T follicular helper cell (primary cell): ENCODE results near the gene MYO3B.

ENCODE experiments used
- DNase-seq: peaks from one replicate; pipeline ENCODE4 v3.0.0-alpha.2; 2020; ENCODE audit warnings: low read depth
- total RNA-seq, 2 experiments: gene quantifications; one replicate each; lab custom pipeline; 2026; lab: John Stamatoyannopoulos, UW

The MYO3B gene, protein sequence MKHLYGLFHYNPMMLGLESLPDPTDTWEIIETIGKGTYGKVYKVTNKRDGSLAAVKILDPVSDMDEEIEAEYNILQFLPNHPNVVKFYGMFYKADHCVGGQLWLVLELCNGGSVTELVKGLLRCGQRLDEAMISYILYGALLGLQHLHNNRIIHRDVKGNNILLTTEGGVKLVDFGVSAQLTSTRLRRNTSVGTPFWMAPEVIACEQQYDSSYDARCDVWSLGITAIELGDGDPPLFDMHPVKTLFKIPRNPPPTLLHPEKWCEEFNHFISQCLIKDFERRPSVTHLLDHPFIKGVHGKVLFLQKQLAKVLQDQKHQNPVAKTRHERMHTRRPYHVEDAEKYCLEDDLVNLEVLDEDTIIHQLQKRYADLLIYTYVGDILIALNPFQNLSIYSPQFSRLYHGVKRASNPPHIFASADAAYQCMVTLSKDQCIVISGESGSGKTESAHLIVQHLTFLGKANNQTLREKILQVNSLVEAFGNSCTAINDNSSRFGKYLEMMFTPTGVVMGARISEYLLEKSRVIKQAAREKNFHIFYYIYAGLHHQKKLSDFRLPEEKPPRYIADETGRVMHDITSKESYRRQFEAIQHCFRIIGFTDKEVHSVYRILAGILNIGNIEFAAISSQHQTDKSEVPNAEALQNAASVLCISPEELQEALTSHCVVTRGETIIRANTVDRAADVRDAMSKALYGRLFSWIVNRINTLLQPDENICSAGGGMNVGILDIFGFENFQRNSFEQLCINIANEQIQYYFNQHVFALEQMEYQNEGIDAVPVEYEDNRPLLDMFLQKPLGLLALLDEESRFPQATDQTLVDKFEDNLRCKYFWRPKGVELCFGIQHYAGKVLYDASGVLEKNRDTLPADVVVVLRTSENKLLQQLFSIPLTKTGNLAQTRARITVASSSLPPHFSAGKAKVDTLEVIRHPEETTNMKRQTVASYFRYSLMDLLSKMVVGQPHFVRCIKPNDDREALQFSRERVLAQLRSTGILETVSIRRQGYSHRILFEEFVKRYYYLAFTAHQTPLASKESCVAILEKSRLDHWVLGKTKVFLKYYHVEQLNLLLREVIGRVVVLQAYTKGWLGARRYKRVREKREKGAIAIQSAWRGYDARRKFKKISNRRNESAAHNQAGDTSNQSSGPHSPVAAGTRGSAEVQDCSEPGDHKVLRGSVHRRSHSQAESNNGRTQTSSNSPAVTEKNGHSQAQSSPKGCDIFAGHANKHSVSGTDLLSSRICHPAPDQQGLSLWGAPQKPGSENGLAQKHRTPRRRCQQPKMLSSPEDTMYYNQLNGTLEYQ (N-terminal part only)
- total RNA-seq, result 0 reads per million in 2 experiments

DNA sequence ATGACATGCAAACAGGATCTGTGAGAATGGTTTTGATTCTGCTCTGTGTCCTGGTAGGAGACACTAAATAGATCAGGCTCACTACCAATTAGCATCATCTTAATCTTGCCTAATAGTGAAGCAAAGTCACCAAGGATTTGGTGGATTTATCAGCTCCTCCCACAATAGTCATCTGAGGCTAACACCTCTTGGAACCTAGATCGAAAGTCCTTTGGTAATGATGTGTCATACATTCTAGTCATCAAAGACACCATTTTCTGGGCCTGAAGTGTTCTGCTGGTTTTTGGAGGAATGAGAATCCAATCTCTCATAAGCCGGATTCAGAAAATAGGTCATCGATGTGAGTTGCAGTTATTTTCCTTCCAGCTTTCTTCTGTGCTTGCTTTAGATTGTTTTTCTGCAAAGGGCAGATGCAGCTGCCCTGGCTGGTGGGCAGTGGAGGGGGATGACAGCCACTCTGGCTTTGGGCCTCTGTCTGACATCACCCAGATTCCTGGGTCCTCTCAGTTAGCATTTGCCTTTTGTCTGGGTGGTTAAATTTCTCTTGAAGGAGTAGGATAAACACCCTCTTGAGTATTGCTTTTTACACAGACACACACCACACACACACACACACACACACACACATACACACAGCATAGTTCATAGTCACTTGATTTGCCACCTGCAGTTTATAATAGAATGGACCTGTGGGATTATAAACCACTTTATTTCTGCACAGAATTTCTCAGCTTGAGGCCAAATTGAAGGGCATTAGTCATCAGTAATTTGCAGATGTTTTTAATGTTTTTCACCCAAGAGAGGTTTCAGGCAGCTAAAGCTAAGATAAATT is at the start of gene MYO3B:
TSS of gene MYO3B (plus strand) at position 198 of the 832 bp plus-strand sequence. CDS start at position 339, 141 bp downstream.
- DNase-seq, result no peak

DNA sequence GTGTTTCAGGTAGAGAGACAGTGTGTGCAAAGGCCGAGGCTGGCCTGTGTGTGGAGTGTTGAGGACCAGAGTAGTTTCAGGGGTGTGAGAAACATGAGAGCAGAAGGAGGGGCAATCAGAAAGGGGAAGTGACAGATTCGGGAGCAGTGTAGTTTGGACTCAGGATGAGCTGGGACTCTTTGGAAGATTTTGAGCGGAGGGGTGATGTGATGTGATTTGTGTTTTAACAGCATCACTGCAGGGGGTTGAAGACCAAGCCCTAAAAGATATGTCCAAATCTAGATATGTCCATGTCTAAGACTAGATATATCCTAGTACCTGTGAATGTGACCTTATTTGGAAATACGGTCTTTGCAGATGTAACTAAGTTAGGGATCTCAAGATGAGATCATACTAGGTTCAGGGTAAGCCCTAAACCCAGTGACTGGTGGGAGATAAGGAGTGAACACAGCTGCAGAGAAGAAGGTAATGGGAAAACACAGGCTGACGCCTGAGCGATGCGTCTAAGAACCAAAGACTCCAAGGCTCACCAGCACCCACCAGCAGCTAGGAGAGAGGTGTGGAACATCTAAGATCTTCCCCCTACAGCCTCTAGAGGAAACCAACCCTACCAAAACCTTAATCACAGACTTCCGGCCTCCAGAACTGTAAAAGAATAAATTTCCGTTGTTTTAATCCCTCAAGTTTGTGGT is 38.5 kb upstream of the MYO3B start:
- DNase-seq, result no peak

DNA sequence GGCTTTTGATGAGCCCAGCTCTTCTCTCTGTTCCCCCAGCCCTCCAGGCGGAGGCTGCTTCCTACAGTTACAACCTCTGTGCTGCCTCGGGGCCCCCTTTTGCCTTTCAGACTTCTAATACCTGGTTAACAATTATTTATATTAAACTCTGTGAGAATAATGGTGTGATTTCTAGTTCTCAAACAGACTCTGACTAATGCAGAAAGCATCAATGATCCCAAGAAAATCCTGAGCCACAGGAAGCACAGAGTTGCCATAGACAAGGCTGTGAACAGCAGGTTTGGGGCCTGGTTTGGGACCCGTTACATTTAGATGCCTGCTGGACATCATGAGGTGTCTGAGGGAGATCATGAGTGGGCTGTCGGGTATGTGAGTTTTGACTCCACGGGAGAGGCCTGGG is 37.4 kb upstream of the MYO3B start:
- DNase-seq, result no peak

DNA sequence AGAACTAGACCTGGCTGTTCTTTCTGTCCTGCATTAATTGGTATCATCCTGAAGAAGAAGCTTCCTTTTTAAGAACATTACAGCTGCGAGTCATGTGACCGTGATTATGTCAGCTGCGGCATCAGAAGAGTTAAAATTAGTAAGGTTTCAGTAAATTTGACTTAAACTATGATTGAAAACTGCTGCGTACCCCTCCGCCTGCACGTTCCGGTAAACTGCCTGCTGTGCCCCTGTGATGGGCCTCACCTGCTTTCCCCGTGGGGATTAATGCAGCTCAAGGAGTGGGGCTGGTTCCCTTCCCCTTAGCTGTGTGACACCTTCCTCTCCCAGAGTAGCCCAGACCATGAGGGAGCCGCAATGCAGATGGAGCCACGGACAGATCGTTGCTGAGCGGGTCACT is 36.1 kb upstream of the MYO3B start:
- no peak for DNase-seq

DNA sequence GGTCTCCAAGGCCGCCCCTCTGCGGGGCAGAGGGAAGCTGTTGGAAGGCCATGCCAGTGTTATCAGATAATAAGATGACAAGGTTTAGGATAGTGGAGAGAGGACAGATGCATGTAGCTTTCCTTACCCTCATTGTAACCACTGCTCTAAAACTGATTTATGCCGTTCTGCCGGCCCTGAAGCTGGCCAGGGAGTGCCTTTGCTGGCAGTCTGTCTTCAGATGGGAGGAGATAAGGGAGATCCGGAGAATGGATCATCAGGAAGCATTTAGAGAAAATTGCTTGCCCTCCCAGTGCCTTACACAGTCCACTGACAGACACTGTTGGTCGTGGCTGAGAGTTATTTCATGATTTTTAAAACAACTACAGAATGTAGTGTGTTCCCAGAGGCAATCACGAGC is 35.4 kb upstream of the MYO3B start:
- no peak for DNase-seq

DNA sequence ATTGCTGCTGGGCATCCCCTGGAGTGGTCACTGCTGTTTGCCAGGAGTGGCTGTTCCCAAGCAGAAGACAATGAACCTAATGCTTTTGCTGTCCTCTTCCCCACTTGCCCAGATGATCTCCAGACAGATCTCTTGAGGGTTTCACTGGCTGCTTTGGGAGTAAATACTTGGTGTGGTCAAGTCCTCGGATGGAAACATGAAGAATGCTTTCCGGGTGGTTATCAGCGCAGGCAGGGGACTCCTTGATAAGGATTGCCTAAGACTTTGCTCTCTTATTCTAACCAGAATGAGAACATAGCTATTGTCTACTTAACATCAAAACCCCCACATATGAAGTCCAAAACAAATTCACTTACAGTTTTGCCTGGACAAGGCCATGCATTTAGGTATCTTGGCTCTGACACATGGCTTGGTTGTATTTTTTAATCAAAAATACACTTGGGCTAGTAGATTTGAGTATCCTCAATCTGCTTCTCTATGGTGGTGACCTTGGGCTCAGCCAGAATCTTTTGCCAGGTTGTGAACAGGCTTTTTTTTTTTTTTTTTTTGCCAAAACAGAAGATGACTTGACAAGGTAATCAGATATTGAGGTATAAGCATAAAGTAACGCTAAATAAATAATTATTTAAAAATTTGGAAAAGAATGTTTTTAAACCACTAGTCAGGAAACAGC is 34.8 kb upstream of the MYO3B start:
- no peak for DNase-seq

DNA sequence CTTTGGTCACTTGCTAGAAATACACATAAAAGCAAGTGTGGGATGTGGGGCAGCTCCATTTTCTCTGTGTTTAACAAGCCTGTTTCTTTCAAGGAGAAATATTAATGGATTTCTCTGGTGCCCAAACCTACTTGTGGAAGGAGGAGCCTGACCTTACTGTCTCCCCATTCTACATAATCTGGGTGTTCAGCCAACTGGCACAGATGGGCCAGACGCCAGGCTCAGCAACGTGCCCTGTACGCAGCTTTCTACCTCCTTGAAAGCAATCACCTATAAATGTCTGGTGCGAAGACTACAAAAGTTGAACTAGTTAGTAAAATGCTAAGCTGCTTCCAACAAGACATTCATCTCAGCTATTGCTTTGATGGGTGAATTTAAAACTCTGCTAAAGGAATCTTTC is 33.2 kb upstream of the MYO3B start:
- DNase-seq, result no peak

DNA sequence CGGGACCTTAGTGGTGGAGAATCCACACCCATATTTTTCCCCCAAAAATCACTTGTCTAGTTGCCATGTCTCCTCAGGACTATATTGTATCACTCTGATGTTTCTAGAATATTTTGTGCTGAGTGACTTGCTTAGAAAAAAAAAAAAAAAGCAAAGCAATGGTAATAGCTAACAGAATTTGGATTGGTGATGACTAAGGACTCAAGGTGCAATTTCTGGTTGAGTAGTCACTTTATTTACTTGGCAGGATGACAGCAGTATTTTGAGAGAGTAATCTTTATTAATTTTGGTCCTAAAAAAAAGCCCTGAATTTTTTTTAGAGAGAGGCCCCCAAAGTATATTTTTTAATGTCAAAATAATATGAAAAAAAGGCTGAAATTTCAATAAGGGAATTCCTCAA is 32.8 kb upstream of the MYO3B start:
- DNase-seq, result no peak

DNA sequence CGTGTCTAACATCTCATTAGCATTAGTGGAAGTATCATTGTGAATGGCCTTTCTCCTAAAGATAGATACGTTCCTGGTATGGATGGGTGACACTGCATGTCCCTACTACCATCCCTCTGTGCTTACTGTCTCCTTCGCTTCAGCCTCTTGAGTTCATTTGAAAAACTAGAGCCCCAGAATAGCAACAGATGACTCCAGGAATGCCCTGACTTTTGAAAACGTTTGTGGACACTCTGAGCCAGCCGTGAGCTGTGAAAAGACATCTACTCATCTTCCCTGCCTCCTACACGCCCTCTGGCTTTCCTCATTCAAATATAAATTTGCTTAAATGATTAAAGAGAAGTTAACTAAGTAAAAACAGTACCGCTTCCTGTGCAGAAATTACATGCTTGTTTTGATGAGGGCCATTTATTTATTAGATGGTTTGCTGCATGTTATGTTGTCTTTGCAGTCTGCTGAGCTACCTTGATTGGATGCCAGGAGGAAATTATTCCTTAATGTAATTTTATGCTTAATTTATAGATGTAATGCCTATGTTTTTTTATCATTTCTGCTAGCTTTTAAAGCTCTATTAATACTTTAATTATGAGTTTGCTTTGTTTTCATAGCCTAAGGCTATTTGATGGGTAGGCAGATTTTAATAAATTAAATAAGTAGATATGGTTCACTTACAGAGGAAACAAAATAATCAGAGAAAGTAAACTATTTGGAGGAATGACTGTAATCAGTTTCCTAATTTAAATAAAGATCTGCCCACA is 32.1 kb upstream of the MYO3B start:
- DNase-seq, result no peak

DNA sequence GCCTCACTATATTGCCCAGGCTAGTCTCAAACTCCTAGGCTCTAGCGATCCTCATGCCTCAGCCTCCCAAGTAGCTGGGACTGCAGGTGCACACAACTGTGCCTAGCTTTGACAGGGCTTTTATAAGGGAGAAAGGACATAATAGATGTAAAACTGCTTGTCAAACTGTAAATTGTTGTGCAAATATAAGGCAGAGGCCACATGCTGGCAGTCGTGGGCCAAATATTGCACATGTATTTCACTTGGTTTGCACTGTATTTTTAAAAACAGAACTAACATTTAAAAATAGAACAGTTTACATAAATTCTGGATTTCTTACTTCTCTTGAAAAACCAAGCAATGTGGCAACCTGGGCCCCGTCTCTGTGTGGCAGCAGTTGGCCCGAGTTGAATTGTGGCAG is 31.2 kb upstream of the MYO3B start:
- no peak for DNase-seq

DNA sequence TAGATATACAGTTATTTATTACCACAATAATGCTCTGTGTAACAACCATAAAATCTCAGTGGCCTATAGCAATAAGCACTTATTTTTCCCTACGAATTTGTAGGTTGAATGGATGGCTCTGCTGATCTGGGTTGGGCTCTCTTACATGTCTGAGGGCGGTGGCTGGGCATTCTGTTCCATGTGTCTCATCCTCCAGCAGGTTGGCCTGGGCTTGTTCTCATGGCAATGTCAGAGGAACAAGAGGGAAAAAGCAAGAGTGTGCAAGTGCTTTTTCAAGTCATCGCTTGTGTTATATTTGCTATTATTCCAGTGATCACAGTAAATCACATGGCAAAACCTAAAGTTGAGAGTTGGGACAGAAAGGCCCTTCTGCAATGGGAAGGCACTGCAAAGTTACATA is 30.4 kb upstream of the MYO3B start:
- no peak for DNase-seq

DNA sequence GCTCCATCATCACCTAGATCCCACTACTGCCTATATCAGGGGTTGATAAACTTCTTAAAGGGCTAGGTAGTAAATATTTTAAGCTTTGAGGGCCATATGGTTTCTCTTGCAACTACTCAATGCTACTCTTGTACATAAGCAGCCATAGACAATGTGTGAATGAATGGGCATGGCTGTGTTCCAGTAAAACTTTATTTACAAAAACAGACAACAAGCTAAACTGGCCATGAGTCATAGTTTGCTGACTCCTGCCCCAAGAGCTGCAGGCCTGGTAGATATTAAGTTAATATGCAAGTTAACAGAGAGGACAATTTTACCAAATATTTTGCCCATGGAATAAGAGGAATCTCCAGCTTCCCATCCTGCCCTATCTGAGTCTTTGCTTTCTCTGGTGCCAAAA is 29.8 kb upstream of the MYO3B start:
- DNase-seq, result no peak

DNA sequence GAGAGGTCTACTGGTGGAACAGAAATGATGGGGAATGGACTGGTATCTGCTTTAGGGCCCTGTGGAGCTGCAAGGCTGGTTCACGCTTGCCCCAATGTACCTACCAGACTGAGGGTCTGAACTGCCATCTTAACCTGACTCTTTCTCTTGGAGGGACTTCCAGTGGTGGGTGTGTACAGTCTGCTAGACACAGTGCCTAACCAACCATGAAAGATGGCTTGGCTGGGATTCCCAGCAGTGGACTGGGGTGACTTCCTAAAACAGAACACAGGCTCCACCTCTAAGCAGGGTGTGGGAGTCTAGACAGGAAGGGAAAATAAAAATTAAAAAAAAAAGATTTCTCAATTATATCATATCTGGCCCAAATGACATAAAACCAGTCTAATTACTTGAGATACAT is 25.5 kb upstream of the MYO3B start:
- DNase-seq, result no peak

DNA sequence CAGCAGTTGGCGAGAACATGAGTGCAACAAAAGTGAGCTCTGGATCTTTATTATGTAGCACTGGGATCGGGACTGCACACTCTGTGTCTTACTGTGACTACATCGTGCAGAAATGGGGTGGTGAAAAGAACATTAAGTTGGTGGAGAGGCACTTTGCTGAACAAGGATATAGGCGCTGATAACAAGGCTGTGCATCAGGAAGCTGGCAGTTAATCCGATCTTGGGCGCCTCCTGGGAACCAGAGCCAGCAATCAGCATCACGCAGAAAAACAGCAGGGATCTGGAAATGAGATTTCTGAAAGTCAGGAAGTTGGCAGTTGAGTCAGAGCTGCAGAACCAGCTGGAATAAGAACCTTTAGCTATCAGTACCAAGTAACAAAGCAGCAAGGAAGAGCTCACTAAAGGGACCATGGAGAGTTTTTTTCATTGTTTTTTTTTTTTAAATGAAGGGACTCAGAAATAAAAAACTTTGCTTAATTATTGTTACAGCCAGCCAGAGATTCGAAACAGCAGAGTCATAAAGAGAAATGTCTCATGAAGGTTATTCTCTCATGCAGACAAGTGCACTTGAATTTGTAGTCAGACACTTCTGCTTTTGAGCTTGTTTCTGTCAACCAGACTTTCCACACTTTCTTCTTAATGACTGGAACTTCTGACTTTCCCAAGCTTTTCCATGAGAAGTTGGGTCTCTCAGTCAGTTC is 22.8 kb upstream of the MYO3B start:
- DNase-seq, result no peak

DNA sequence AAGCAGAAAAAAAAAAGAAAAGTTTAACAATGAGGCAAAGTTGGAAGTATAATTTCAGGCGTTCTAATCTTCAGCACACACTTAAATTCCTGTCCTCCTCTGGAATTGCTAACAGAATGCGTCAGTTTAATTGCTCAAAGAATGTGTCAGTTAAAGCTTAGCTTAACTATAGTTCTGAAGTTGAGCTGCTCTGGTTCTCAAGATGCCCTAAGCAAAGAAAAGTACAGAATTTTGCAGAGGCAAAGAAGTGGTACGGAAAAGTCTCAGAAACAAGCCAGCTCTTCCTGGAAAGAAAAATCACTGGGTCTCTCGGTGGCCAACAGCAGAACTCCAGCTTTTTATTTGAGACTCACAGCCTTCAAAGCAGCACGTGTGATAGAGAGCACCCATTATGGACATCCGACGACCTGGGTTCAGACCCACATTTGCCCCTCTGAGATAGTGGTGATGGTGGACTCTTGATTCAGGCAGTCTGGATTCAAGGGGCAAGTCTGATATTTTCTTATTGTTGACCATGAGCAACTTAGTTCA is 22.2 kb upstream of the MYO3B start:
- no peak for DNase-seq

DNA sequence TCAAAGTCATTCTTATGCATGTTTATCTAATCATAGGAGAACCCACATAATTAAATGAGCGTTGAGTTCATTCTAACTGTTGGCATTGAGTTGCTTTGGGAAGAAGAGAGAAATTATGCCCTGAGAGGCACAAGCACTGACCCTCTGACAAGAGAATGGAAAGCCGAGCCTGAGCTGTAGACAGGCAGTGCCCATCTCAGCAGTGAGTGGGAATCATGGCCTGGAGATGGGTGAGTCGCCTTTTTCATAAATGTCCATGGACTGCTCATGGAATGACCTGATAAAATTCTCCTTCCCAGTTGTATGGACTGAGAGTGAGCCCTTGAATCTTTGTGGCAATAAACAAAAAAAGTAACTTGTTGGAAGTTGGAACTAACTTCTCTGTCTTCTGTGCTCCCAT is 21.4 kb upstream of the MYO3B start:
- DNase-seq, result no peak

DNA sequence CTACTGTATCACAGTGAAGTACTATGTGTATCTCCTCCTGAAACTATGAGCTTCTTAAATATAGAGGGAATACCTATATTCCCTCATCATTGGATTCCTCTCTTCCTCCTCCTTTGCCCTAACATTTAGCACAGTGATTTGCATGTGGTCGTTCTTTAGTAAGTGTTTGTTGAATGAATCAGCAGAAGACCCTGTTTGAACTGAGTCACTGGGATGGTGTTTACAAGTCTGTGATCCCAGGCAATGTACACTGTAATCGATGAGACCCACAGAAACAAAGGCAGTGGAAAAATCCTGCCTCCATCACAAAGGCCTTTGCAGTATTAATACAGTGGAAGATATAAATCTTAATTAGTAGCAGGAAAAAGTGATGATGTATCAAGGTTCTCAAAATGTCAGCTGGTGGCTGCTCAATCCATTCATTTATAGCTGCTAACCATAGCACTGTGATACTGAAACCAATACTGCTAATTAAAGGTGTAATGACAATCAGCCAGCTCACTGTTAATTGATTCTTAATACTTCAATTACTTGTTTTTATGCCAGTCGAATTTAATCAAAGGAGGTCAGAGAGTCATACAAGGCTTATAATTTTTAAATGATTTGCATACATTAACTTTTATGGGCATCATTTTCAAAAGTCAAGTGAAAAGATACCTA is 20.8 kb upstream of the MYO3B start:
- DNase-seq, result no peak

DNA sequence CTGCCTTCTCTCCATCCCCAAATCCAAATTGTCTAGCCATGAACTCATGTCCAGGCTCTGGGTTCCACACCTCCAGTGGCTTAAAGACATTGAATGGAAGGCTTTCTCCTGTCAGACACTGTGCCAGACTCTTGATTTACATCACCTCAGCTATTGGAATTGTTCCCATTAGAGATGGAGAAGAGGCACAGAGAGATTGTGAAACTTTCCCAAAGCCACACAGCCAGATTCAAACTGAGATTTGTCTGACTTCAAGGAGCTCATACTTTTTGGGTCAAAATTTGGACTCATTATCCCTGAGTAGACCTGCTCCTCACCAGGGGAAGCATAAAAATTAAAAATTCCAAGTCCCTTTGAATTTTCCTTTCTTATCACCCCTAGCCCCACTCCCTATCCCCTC is 18.9 kb upstream of the MYO3B start:
- no peak for DNase-seq
